MM.1S (cell line): ENCODE results near the gene PRR23E.

Source experiments
- DNase-seq: peaks from one replicate; pipeline ENCODE4 v3.0.0-alpha.2; 2015
- H2AFZ ChIP-seq: fragments of 300-600 bp; sonication (generic); 2 replicates; pipeline ENCODE4 v1.6.0; 2016; ENCODE audit warnings: antibody characterized with exemption, low read length
- H3F3A ChIP-seq: fragments of 300-600 bp; sonication (generic); 2 replicates; pipeline ENCODE4 v1.6.1; 2016; ENCODE audit warnings: mild to moderate bottlenecking, antibody characterized with exemption, low read length, moderate library complexity, mixed read lengths; ENCODE audit not compliant: insufficient read depth
- H3K27ac ChIP-seq: fragments of 300-600 bp; sonication (generic); 2 replicates; pipeline ENCODE4 v1.5.1; 2016; ENCODE audit warnings: mild to moderate bottlenecking, low read length
- H3K27me3 ChIP-seq: fragments of 300-600 bp; sonication (generic); replicated peaks from 2 replicates; pipeline ENCODE4 v1.6.0; 2016; ENCODE audit warnings: low read length; ENCODE audit not compliant: insufficient read depth
- H3K36me3 ChIP-seq: fragments of 300-600 bp; sonication (generic); replicated peaks from 2 replicates; pipeline ENCODE4 v1.6.1; 2016; ENCODE audit warnings: mild to moderate bottlenecking, low read length, mixed read lengths; ENCODE audit not compliant: insufficient read depth
- H3K4me1 ChIP-seq: fragments of 300-600 bp; sonication (generic); 2 replicates; pipeline ENCODE4 v1.6.1; 2016; ENCODE audit warnings: low read length, mixed read lengths
- H3K4me2 ChIP-seq: fragments of 300-600 bp; sonication (generic); 2 replicates; pipeline ENCODE4 v1.6.0; 2016; ENCODE audit warnings: low read depth, low read length
- H3K4me3 ChIP-seq: fragments of 300-600 bp; sonication (generic); 2 replicates; pipeline ENCODE4 v1.5.1; 2016; ENCODE audit warnings: low read length, mixed read lengths
- H3K79me2 ChIP-seq: fragments of 300-600 bp; sonication (generic); 2 replicates; pipeline ENCODE4 v1.6.1; 2016; ENCODE audit warnings: mixed run types, low read length, mixed read lengths
- H3K9ac ChIP-seq: fragments of 300-600 bp; sonication (generic); 2 replicates; pipeline ENCODE4 v1.6.1; 2016; ENCODE audit warnings: low read length, mixed read lengths
- H3K9me2 ChIP-seq: fragments of 300-600 bp; sonication (generic); replicated peaks from 2 replicates; pipeline ENCODE4 v1.6.1; 2016; ENCODE audit warnings: mild to moderate bottlenecking, low read length, mixed read lengths; ENCODE audit not compliant: insufficient read depth
- H3K9me3 ChIP-seq: fragments of 300-600 bp; sonication (generic); replicated peaks from 2 replicates; pipeline ENCODE4 v1.6.1; 2016; ENCODE audit warnings: mild to moderate bottlenecking, low read length, mixed read lengths; ENCODE audit not compliant: insufficient read depth
- H4K20me1 ChIP-seq: fragments of 300-600 bp; sonication (generic); 2 replicates; pipeline ENCODE4 v1.6.1; 2016; ENCODE audit warnings: mild to moderate bottlenecking, low read length, moderate library complexity, mixed read lengths; ENCODE audit not compliant: insufficient read depth
- EZH2 ChIP-seq: fragments of 300-600 bp; sonication (generic); optimal IDR thresholded peaks from 2 replicates; pipeline ENCODE3; 2017; ENCODE audit warnings: low read depth, mild to moderate bottlenecking, antibody characterized with exemption, low read length, mixed read lengths
- EZH2phosphoT487 ChIP-seq: fragments of 300-600 bp; sonication (generic); IDR thresholded peaks from 2 replicates; pipeline ENCODE4 v1.6.1; 2018; ENCODE audit warnings: antibody characterized with exemption, low read length
- TF ChIP-seq, protein P1 (sequence below): fragments of 300-600 bp; sonication (generic); IDR thresholded peaks from 2 replicates; pipeline ENCODE4 v1.5.1; 2016; ENCODE audit warnings: antibody characterized with exemption, low read length, mixed read lengths

The PRR23E gene

DNA sequence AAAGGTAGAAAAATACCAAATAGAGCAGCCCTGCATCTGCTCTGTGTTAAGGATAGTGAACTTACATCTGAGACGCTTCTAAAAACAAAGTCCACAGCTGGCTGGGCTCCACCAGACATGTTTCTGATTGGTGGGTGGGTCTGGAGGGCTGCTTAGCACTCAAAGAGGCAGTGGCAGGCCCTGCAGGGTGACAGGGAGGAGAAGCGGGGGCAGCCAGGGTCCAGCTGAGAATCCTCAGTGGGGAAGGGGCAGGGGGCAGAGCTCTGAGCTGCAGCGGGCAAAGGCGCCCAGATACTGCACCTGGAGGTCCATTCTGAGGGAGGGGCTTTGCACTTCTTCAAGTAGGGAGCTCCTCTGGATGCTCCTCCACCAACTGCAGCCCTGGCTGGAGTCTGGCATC, 28.1 kb downstream of the PRR23E start:
- no peaks in the 10 kb centered on the region for H3K4me1 ChIP-seq
- H3K4me2 ChIP-seq = no peak overlapping the region
- no peak for TF ChIP-seq EZH2
- TF ChIP-seq EZH2phosphoT487 = no peak
- TF ChIP-seq, protein P1, sequence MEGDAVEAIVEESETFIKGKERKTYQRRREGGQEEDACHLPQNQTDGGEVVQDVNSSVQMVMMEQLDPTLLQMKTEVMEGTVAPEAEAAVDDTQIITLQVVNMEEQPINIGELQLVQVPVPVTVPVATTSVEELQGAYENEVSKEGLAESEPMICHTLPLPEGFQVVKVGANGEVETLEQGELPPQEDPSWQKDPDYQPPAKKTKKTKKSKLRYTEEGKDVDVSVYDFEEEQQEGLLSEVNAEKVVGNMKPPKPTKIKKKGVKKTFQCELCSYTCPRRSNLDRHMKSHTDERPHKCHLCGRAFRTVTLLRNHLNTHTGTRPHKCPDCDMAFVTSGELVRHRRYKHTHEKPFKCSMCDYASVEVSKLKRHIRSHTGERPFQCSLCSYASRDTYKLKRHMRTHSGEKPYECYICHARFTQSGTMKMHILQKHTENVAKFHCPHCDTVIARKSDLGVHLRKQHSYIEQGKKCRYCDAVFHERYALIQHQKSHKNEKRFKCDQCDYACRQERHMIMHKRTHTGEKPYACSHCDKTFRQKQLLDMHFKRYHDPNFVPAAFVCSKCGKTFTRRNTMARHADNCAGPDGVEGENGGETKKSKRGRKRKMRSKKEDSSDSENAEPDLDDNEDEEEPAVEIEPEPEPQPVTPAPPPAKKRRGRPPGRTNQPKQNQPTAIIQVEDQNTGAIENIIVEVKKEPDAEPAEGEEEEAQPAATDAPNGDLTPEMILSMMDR = no peak
- no peak for DNase-seq
- H3F3A ChIP-seq = no peaks in the 10 kb centered on the region
- H3K27ac ChIP-seq = no peak overlapping the region
- H3K27me3 ChIP-seq = peaks cover 17% of the 10 kb centered on the region
- no peak overlapping the region for H3K4me3 ChIP-seq
- no peaks in the 10 kb centered on the region for H3K9me2 ChIP-seq
- no peaks in the 10 kb centered on the region for H4K20me1 ChIP-seq
- H3K9me3 ChIP-seq = no peaks in the 10 kb centered on the region
- no peak overlapping the region for H3K9ac ChIP-seq
- H2AFZ ChIP-seq = no peak overlapping the region
- H3K79me2 ChIP-seq = no peaks in the 10 kb centered on the region
- H3K36me3 ChIP-seq = no peaks in the 10 kb centered on the region

DNA sequence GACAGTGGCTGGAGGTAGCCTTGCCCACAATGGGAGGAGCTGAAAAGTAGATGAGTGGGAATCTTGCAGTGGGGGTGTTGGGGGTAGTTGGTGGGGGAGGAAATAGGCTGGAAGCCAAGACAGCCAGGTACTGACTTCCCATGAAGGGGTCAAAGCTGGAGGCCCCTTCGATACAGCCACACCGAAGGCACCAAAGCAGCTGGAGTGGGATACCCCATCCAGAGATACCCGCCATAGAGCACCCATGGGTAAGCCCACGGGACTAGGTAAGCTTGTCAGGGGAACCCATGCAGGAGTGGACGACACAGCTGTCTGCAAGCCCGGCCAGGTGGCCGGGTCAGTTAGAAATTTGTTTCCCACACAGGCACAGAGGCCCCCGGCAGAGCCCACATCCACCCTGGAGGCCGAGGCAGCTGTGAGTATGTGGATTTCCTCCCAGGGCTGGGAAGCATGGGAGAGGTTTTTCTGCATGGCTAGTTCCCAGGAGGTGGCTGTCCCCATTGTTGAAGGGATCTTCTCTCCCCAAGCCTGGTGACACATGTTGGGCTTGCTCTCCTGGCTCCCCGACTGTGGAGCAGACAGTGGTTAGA, 28.6 kb downstream of the PRR23E start:
- no peaks in the 10 kb centered on the region for H3K36me3 ChIP-seq
- no peaks in the 10 kb centered on the region for H3K9me2 ChIP-seq
- DNase-seq = no peak
- H2AFZ ChIP-seq = no peak overlapping the region
- no peaks in the 10 kb centered on the region for H4K20me1 ChIP-seq
- no peak overlapping the region for H3K4me2 ChIP-seq
- H3K9me3 ChIP-seq = no peaks in the 10 kb centered on the region
- H3K4me3 ChIP-seq = no peak overlapping the region
- no peak overlapping the region for H3K27ac ChIP-seq
- no peaks in the 10 kb centered on the region for H3K4me1 ChIP-seq
- no peaks in the 10 kb centered on the region for H3F3A ChIP-seq
- TF ChIP-seq EZH2phosphoT487 = no peak
- TF ChIP-seq, protein P1 = no peak
- no peak for TF ChIP-seq EZH2
- no peaks in the 10 kb centered on the region for H3K79me2 ChIP-seq
- H3K9ac ChIP-seq = no peak overlapping the region
- H3K27me3 ChIP-seq = peaks cover 17% of the 10 kb centered on the region

DNA sequence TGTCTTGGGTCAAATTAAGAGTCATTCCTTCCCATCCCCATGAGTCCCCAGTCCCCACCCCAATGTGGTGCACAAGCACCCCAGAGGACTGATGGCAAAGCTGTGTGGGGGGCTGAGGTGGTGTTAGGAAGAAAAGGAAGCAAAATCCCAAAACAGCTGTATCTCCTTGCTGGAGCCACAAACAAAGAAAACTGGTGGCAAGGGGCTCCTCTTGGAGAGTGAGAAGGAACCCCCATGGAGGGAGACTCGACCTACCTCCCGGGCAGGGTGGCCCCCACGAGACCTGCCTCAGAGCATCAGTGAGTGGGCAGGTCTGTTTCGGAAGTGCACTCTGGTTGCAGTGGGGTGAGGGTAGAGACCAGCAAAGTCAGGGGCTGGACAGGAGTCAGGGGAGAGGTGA, 29.2 kb downstream of the PRR23E start:
- Histone ChIP-seq H3K4me2 (no peak overlapping the region), H3K4me3 (no peak overlapping the region), H3K79me2 (no peaks in the 10 kb centered on the region), H3K27ac (no peak overlapping the region), H3K27me3 (peaks cover 17% of the 10 kb centered on the region), H3K36me3 (no peaks in the 10 kb centered on the region), H3K9ac (no peak overlapping the region), H3F3A (no peaks in the 10 kb centered on the region), H3K9me3 (no peaks in the 10 kb centered on the region), H3K4me1 (no peaks in the 10 kb centered on the region), H3K9me2 (no peaks in the 10 kb centered on the region), H4K20me1 (no peaks in the 10 kb centered on the region), H2AFZ (no peak overlapping the region)
- no peak for DNase-seq
- no peak for TF ChIP-seq EZH2phosphoT487
- no peak for TF ChIP-seq EZH2
- TF ChIP-seq, protein P1 = no peak
